ENCODE data around the gene RRAD.
"Not testable (repeated sequence)": the region's sequence is repeated elsewhere in the genome, so short reads cannot be mapped to it uniquely, and the experiment has no call there.

RRAD gene

DNA sequence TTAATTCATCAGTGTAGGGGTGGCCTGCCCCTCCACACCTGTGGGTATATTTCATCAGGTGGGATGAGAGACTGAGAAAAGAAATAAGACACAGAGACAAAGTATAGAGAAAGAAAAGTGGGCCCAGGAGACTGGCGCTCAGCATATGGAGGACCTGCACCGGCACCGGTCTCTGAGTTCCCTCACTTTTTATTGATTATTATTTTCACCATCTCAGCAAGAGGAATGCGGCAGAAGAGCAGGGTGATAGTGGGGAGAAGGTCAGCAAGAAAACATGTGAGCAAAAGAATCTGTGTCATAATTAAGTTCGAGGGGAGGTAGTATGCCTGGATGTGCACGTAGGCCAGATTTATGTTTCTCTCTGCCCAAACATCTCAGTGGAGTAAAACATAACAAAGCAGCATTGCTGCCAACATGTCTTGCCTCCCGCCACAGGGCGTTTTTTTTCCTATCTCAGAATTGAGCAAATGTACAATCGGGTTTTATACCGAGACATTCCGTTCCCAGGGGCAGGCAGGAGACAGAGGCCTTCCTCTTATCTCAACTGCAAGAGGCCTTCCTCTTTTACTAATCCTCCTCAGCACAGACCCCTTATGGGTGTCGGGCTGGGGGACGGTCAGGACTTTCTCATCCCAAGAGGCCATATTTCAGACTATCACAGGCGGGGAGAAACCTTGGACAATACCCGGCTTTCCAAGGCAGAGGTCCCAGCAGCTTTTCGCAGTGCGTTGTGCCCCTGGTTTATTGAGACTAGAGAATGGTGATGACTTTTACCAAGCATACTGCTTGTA lies 30.2 kb upstream of the RRAD start:
- not testable (repeated sequence) for H3K36me3 Mint-ChIP-seq, H3K27ac Mint-ChIP-seq, H3K4me3 Mint-ChIP-seq, H3K9me3 Mint-ChIP-seq
- Mint-ChIP-seq H3K27me3 (peaks cover 18% of the 10 kb centered on the region), H3K4me1 (peaks cover 13% of the 10 kb centered on the region)

GRCh38 chr16:66954097-66954659 lies 28.8 kb upstream of the RRAD start:
- peaks cover 10% of the 10 kb centered on the region for H3K4me1 Mint-ChIP-seq

GRCh38 chr16:66953462-66954096 lies 28.2 kb upstream of the RRAD start:
- Mint-ChIP-seq H3K4me3 (no peak overlapping the region), H3K36me3 (no peaks in the 10 kb centered on the region), H3K27me3 (peaks cover 30% of the 10 kb centered on the region), H3K9me3 (no peaks in the 10 kb centered on the region), H3K4me1 (peaks cover 7% of the 10 kb centered on the region), H3K27ac (peak overlapping the region; percentile 78)

More at GRCh38 chr16:66954097-66954659, 28.8 kb upstream of the RRAD start:
- no peaks in the 10 kb centered on the region for H3K9me3 Mint-ChIP-seq
- H3K4me3 Mint-ChIP-seq, result no peak overlapping the region
- H3K36me3 Mint-ChIP-seq, result no peaks in the 10 kb centered on the region
- H3K27me3 Mint-ChIP-seq, result peaks cover 28% of the 10 kb centered on the region
- H3K27ac Mint-ChIP-seq, result peak overlapping the region; percentile 78

GRCh38 chr16:66952430-66953110 lies 27.2 kb upstream of the RRAD start:
- peaks cover 10% of the 10 kb centered on the region for H3K4me1 Mint-ChIP-seq
- no peaks in the 10 kb centered on the region for H3K36me3 Mint-ChIP-seq
- no peaks in the 10 kb centered on the region for H3K9me3 Mint-ChIP-seq
- H3K27me3 Mint-ChIP-seq, result peaks cover 30% of the 10 kb centered on the region
- H3K4me3 Mint-ChIP-seq, result no peak overlapping the region
- H3K27ac Mint-ChIP-seq, result no peak overlapping the region

- H3K27me3 Mint-ChIP-seq, result peaks cover 30% of the 10 kb centered on the region
- no peaks in the 10 kb centered on the region for H3K36me3 Mint-ChIP-seq
- peaks cover 18% of the 10 kb centered on the region for H3K4me1 Mint-ChIP-seq
- H3K4me3 Mint-ChIP-seq, result no peak overlapping the region
- H3K9me3 Mint-ChIP-seq, result no peaks in the 10 kb centered on the region
- no peak overlapping the region for H3K27ac Mint-ChIP-seq
Observed at GRCh38 chr16:66950971-66951790, 25.8 kb upstream of the RRAD start.

DNA sequence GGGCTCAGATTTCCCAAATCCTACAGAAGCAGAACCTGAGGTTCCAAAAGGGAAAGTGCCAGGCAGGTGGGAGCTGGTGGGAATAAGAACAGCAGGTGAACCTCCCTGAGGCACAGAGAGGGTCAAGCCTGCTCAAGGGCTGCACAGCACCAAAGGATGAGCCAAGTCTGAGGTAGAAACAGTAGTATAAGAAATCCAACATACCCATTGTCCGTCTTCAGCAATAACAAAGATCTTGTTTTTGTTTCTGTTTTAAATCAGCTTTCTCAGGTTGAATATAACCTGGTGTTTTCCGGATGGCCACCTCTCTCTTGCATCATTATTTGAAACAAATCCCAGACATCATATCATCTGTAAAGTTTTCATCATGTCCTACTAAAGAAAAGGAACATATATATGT lies 25.1 kb upstream of the RRAD start:
- H3K27ac Mint-ChIP-seq, result no peak overlapping the region
- no peak overlapping the region for H3K4me3 Mint-ChIP-seq
- H3K4me1 Mint-ChIP-seq, result peaks cover 18% of the 10 kb centered on the region
- no peaks in the 10 kb centered on the region for H3K36me3 Mint-ChIP-seq
- peaks cover 30% of the 10 kb centered on the region for H3K27me3 Mint-ChIP-seq
- H3K9me3 Mint-ChIP-seq, result no peaks in the 10 kb centered on the region

DNA sequence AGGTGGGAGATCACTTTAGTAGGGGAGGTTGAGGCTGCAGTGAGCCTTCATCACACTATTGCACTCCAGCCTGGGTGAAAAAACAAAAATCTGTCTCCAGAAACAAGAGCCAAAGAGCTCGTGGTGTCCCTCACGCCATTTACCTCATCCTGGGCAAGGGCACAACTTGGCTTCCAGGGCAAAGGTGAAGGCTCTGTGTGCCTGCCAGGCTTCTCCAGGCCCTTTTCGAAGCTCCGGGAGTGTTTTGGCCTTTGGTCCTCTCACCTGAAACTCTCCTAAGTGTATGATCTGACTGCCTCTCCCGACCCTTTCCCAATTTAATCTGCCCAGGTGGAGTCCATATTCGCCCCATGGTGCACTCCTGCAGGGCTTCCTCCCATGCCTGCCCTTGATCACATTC lies 24.1 kb upstream of the RRAD start:
- H3K27me3 Mint-ChIP-seq, result peaks cover 30% of the 10 kb centered on the region
- H3K9me3 Mint-ChIP-seq, result no peaks in the 10 kb centered on the region
- H3K4me1 Mint-ChIP-seq, result peaks cover 18% of the 10 kb centered on the region
- peak overlapping the region; percentile 52 for H3K4me3 Mint-ChIP-seq
- peak overlapping the region; percentile 41 for H3K27ac Mint-ChIP-seq
- no peaks in the 10 kb centered on the region for H3K36me3 Mint-ChIP-seq

- no peak overlapping the region for H3K27ac Mint-ChIP-seq
- H3K9me3 Mint-ChIP-seq, result no peaks in the 10 kb centered on the region
- peaks cover 28% of the 10 kb centered on the region for H3K27me3 Mint-ChIP-seq
- H3K36me3 Mint-ChIP-seq, result no peaks in the 10 kb centered on the region
- peak overlapping the region; percentile 87 for H3K4me3 Mint-ChIP-seq
- peaks cover 18% of the 10 kb centered on the region for H3K4me1 Mint-ChIP-seq
Observed at GRCh38 chr16:66948837-66949225, 23.5 kb upstream of the RRAD start.

GRCh38 chr16:66948134-66948836 lies 22.9 kb upstream of the RRAD start:
- Mint-ChIP-seq H3K36me3 (no peaks in the 10 kb centered on the region), H3K9me3 (no peaks in the 10 kb centered on the region), H3K4me1 (peaks cover 18% of the 10 kb centered on the region), H3K4me3 (peak overlapping the region; percentile 87), H3K27me3 (peaks cover 27% of the 10 kb centered on the region), H3K27ac (peak overlapping the region; percentile 74)

DNA sequence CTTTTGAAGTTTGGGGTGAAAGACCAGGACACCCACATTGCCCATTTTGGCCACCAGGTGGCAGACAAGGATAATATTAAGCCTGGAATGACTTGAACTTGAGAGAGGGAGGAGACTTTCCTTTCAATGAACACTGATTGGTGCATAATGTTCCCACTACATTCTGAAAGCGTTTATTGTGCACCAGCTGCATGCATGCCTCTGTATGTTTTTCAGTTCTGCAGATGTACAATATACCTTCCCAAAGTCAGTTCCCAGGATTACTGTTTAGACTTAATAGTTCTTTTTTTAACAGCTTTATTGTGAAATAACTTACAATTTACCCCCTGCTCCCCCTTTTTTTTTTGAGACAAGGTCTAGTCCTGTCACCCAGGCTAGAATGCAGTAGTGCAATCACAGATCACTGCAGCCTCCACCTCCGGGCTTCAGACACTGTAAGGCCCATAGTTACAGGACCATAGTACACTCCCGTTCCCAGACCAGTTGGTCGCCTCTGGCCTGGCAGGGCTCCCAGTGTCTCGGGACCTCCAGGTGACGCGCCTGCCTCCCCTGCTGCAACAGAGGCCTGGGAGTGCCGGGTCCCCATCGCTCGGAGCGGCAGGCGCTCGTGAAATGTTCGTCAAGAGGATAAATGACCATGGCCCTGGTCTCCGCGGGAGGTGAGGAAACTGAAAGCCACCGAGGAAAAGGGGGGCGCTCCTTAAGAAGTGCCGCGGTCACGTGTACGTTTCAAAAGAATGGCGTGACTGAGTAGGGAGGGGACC lies 22.1 kb upstream of the RRAD start:
- Mint-ChIP-seq H3K36me3 (peaks cover 4% of the 10 kb centered on the region), H3K4me3 (peak overlapping the region; percentile 87), H3K27me3 (peaks cover 22% of the 10 kb centered on the region), H3K9me3 (no peaks in the 10 kb centered on the region), H3K27ac (no peak overlapping the region), H3K4me1 (peaks cover 18% of the 10 kb centered on the region)

GRCh38 chr16:66946974-66947301 lies 21.6 kb upstream of the RRAD start:
- Mint-ChIP-seq H3K4me1 (peaks cover 18% of the 10 kb centered on the region), H3K9me3 (no peaks in the 10 kb centered on the region), H3K36me3 (peaks cover 4% of the 10 kb centered on the region), H3K27ac (no peak overlapping the region), H3K4me3 (peak overlapping the region; percentile 87), H3K27me3 (peaks cover 21% of the 10 kb centered on the region)

GRCh38 chr16:66946541-66946940 lies 21.2 kb upstream of the RRAD start:
- Mint-ChIP-seq H3K27me3 (peaks cover 17% of the 10 kb centered on the region), H3K4me3 (no peak overlapping the region), H3K4me1 (peaks cover 18% of the 10 kb centered on the region)

GRCh38 chr16:66945939-66946338 lies 20.6 kb upstream of the RRAD start:
- H3K36me3 Mint-ChIP-seq, result peaks cover 4% of the 10 kb centered on the region
- H3K4me3 Mint-ChIP-seq, result no peak overlapping the region
- H3K27me3 Mint-ChIP-seq, result peaks cover 13% of the 10 kb centered on the region
- H3K4me1 Mint-ChIP-seq, result peaks cover 18% of the 10 kb centered on the region
- H3K27ac Mint-ChIP-seq, result no peak overlapping the region
- H3K9me3 Mint-ChIP-seq, result no peaks in the 10 kb centered on the region

More at GRCh38 chr16:66946541-66946940, 21.2 kb upstream of the RRAD start:
- Mint-ChIP-seq H3K9me3 (no peaks in the 10 kb centered on the region), H3K27ac (no peak overlapping the region), H3K36me3 (peaks cover 4% of the 10 kb centered on the region)

- H3K27ac Mint-ChIP-seq, H3K27me3 Mint-ChIP-seq, H3K9me3 Mint-ChIP-seq, H3K4me3 Mint-ChIP-seq, H3K36me3 Mint-ChIP-seq: not testable (repeated sequence)
- peaks cover 18% of the 10 kb centered on the region for H3K4me1 Mint-ChIP-seq
Observed at GRCh38 chr16:66944971-66945370, 19.6 kb upstream of the RRAD start.
